Measurements from ENCODE around the gene ST8SIA2.

DNA sequence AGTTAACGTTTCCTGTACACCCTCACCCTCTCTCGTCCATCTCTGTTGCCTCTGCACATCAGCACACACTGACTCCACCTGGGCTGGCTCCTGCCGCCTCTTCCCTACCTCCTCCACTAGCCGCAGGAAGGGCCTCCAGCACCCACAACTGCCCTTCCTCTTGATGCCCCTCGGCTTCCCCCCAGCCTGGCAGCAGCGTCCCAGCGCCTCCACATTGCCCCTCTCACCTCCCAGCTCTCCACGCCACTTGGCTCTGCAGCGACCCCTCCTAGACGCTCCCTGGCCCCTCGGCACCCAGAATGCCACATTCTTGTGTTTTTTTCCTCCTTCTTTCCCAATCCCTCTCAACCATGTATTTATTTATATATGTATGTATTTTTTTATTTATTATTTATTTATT, 73.6 kb downstream of the ST8SIA2 start:
- TF ChIP-seq, protein P1, sequence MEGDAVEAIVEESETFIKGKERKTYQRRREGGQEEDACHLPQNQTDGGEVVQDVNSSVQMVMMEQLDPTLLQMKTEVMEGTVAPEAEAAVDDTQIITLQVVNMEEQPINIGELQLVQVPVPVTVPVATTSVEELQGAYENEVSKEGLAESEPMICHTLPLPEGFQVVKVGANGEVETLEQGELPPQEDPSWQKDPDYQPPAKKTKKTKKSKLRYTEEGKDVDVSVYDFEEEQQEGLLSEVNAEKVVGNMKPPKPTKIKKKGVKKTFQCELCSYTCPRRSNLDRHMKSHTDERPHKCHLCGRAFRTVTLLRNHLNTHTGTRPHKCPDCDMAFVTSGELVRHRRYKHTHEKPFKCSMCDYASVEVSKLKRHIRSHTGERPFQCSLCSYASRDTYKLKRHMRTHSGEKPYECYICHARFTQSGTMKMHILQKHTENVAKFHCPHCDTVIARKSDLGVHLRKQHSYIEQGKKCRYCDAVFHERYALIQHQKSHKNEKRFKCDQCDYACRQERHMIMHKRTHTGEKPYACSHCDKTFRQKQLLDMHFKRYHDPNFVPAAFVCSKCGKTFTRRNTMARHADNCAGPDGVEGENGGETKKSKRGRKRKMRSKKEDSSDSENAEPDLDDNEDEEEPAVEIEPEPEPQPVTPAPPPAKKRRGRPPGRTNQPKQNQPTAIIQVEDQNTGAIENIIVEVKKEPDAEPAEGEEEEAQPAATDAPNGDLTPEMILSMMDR (IDR thresholded peaks at IDR 0.05) = no peak
- no peak for TF ChIP-seq POLR2AphosphoS5 (IDR thresholded peaks at IDR 0.05)
- no peak for TF ChIP-seq POLR2A (IDR thresholded peaks at IDR 0.05)
